Epithelial cell of esophagus (primary cell): ENCODE data around the gene GRIK5.

Source experiments
- DNase-seq: peaks from one replicate; pipeline ENCODE4 v3.0.0; 2010; ENCODE audit warnings: low read depth
- H3K4me3 ChIP-seq: 2 replicates; pipeline ENCODE4 v1.5.1; 2011; ENCODE audit warnings: mild to moderate bottlenecking, low read length, control low read depth
- CTCF ChIP-seq: IDR thresholded peaks from 2 replicates; pipeline ENCODE4 v1.5.1; 2011; ENCODE audit warnings: low read depth, mild to moderate bottlenecking, low read length, control low read depth, inconsistent platforms; ENCODE audit not compliant: insufficient read depth; ENCODE audit errors: missing control alignments

Gene GRIK5

DNA sequence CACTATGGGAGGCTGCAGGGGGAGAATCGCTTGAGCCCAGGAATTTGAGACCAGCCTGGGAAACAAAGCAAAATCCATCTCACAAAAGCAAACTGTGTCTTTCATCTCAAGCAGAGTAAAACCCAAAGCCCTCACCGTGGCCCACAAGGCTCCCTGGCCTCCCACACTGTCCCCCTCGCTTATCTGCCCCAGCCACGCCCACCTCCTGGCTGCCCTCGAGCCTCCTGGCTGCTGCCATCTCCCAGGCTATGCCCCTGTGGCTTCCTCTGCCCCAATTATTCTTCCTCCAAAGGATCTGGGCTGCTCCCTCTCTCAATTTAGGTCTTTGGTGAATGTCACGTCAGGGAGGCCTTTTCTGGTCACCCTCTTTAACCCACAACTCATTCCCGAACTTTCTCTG, 114.5 kb downstream of the GRIK5 start:
- no peak overlapping the region for H3K4me3 ChIP-seq
- no peak for DNase-seq
- TF ChIP-seq CTCF, result no peak

- peak; percentile 73 for DNase-seq
- no peak overlapping the region for H3K4me3 ChIP-seq
- TF ChIP-seq CTCF, result peak; percentile 98
Measured at GRCh38 chr19:41951686-41952172, 118.3 kb downstream of the GRIK5 start.
